Measurements from ENCODE around the gene SEMA3C.

Gene SEMA3C

GRCh38 chr7:80890426-80891258, 28.2 kb downstream of the SEMA3C start:
- no peak for DNase-seq (ENCODE audit: low read depth in 2 of 3, low spot score in 1 of 3)

- DNase-seq (ENCODE audit: low read depth in 2 of 3, low spot score in 1 of 3), result no peak
Measured at GRCh38 chr7:80889525-80889924, 29.3 kb downstream of the SEMA3C start.

GRCh38 chr7:80885757-80886156, 33.1 kb downstream of the SEMA3C start:
- DNase-seq (ENCODE audit: low read depth in 2 of 3, low spot score in 1 of 3), result no peak

- no peak for DNase-seq (ENCODE audit: low read depth in 2 of 3, low spot score in 1 of 3)
Measured at GRCh38 chr7:80884511-80885195, 34.2 kb downstream of the SEMA3C start.

- no peak for DNase-seq (ENCODE audit: low read depth in 2 of 3, low spot score in 1 of 3)
Measured at GRCh38 chr7:80883154-80884025, 35.5 kb downstream of the SEMA3C start.

GRCh38 chr7:80882213-80882801, 36.5 kb downstream of the SEMA3C start:
- no peak for DNase-seq (ENCODE audit: low read depth in 2 of 3, low spot score in 1 of 3)

- no peak for DNase-seq (ENCODE audit: low read depth in 2 of 3, low spot score in 1 of 3)
Measured at GRCh38 chr7:80881351-80881900, 37.4 kb downstream of the SEMA3C start.

GRCh38 chr7:80879849-80880248, 39.0 kb downstream of the SEMA3C start:
- DNase-seq (ENCODE audit: low read depth in 2 of 3, low spot score in 1 of 3), result no peak

- no peak for DNase-seq (ENCODE audit: low read depth in 2 of 3, low spot score in 1 of 3)
Measured at GRCh38 chr7:80876894-80877414, 41.9 kb downstream of the SEMA3C start.

- DNase-seq (ENCODE audit: low read depth in 2 of 3, low spot score in 1 of 3), result no peak
Measured at GRCh38 chr7:80875537-80876120, 43.2 kb downstream of the SEMA3C start.

GRCh38 chr7:80873140-80873539, 45.7 kb downstream of the SEMA3C start:
- no peak for DNase-seq (ENCODE audit: low read depth in 2 of 3, low spot score in 1 of 3)

- no peak for DNase-seq (ENCODE audit: low read depth in 2 of 3, low spot score in 1 of 3)
Measured at GRCh38 chr7:80871228-80871627, 47.6 kb downstream of the SEMA3C start.

- DNase-seq (ENCODE audit: low read depth in 2 of 3, low spot score in 1 of 3), result no peak
Measured at GRCh38 chr7:80870813-80871212, 48.0 kb downstream of the SEMA3C start.

GRCh38 chr7:80869821-80870751, 48.8 kb downstream of the SEMA3C start:
- no peak for DNase-seq (ENCODE audit: low read depth in 2 of 3, low spot score in 1 of 3)

GRCh38 chr7:80869106-80869784, 49.6 kb downstream of the SEMA3C start:
- DNase-seq (ENCODE audit: low read depth in 2 of 3, low spot score in 1 of 3), result no peak

GRCh38 chr7:80868566-80868965, 50.3 kb downstream of the SEMA3C start:
- no peak for DNase-seq (ENCODE audit: low read depth in 2 of 3, low spot score in 1 of 3)

- no peak for DNase-seq (ENCODE audit: low read depth in 2 of 3, low spot score in 1 of 3)
Measured at GRCh38 chr7:80860554-80860953, 58.3 kb downstream of the SEMA3C start.

- DNase-seq (ENCODE audit: low read depth in 2 of 3, low spot score in 1 of 3), result no peak
Measured at GRCh38 chr7:80859272-80859970, 59.4 kb downstream of the SEMA3C start.

Measured in stimulated activated CD4-positive, alpha-beta T cell treated with anti-CD3 and anti-CD28 coated beads, Interleukin-12 subunit alpha, Interleukin-12 subunit beta, amount 100 ng/mL, for 48 hours (primary cell).